ENCODE results near the gene GRAMD1B.

The GRAMD1B gene

GRCh38 chr11:123473941-123474677, 44.0 kb downstream of the GRAMD1B start:
- in situ Hi-C loops (cut with MboI; ENCODE audit: low sequenced_read_pairs): no loop called here

- in situ Hi-C loops (cut with MboI; ENCODE audit: low sequenced_read_pairs): no loop called here
Measured at GRCh38 chr11:123474994-123475393, 44.9 kb downstream of the GRAMD1B start.

- in situ Hi-C loops (cut with MboI; ENCODE audit: low sequenced_read_pairs): no loop called here
Measured at GRCh38 chr11:123475469-123475868, 45.4 kb downstream of the GRAMD1B start.

- in situ Hi-C loops (cut with MboI; ENCODE audit: low sequenced_read_pairs): no loop called here
Measured at GRCh38 chr11:123477205-123477907, 47.3 kb downstream of the GRAMD1B start.

- in situ Hi-C loops (cut with MboI; ENCODE audit: low sequenced_read_pairs): no loop called here
Measured at GRCh38 chr11:123478352-123478987, 48.4 kb downstream of the GRAMD1B start.

GRCh38 chr11:123479048-123479837, 49.2 kb downstream of the GRAMD1B start:
- in situ Hi-C loops (cut with MboI; ENCODE audit: low sequenced_read_pairs): no loop called here

GRCh38 chr11:123480290-123480815, 50.3 kb downstream of the GRAMD1B start:
- in situ Hi-C loops (cut with MboI; ENCODE audit: low sequenced_read_pairs): no loop called here

GRCh38 chr11:123480882-123481281, 50.8 kb downstream of the GRAMD1B start:
- in situ Hi-C loops (cut with MboI; ENCODE audit: low sequenced_read_pairs): no loop called here

- in situ Hi-C loops (cut with MboI; ENCODE audit: low sequenced_read_pairs): no loop called here
Measured at GRCh38 chr11:123481640-123482039, 51.6 kb downstream of the GRAMD1B start.

- in situ Hi-C loops (cut with MboI; ENCODE audit: low sequenced_read_pairs): no loop called here
Measured at GRCh38 chr11:123482218-123482617, 52.1 kb downstream of the GRAMD1B start.

- in situ Hi-C loops (cut with MboI; ENCODE audit: low sequenced_read_pairs): no loop called here
Measured at GRCh38 chr11:123483058-123483457, 53.0 kb downstream of the GRAMD1B start.

GRCh38 chr11:123483466-123483865, 53.4 kb downstream of the GRAMD1B start:
- in situ Hi-C loops (cut with MboI; ENCODE audit: low sequenced_read_pairs): no loop called here

GRCh38 chr11:123484448-123484847, 54.4 kb downstream of the GRAMD1B start:
- in situ Hi-C loops (cut with MboI; ENCODE audit: low sequenced_read_pairs): no loop called here

GRCh38 chr11:123487157-123487744, 57.2 kb downstream of the GRAMD1B start:
- in situ Hi-C loops (cut with MboI; ENCODE audit: low sequenced_read_pairs): no loop called here

GRCh38 chr11:123490527-123490926, 60.5 kb downstream of the GRAMD1B start:
- in situ Hi-C loops (cut with MboI; ENCODE audit: low sequenced_read_pairs): no loop called here

- in situ Hi-C loops (cut with MboI; ENCODE audit: low sequenced_read_pairs): no loop called here
Measured at GRCh38 chr11:123491241-123491640, 61.2 kb downstream of the GRAMD1B start.

GRCh38 chr11:123493349-123494063, 63.4 kb downstream of the GRAMD1B start:
- in situ Hi-C loops (cut with MboI; ENCODE audit: low sequenced_read_pairs): no loop called here

- in situ Hi-C loops (cut with MboI; ENCODE audit: low sequenced_read_pairs): no loop called here
Measured at GRCh38 chr11:123494195-123495050, 64.4 kb downstream of the GRAMD1B start.

- in situ Hi-C loops (cut with MboI; ENCODE audit: low sequenced_read_pairs): no loop called here
Measured at GRCh38 chr11:123504401-123504800, 74.3 kb downstream of the GRAMD1B start.

Data from HL-60/S4 treated with retinoic acid at 250 ng/mL for 4 days and 3 days (cell line).